Smooth muscle cell (in vitro differentiated cells): Measurements from ENCODE around the gene CEP85L. TPM values are rescaled to one million over a fixed set of nuclear protein-coding genes. Genes with fewer than 3 reads are reported as not detected.

Experiments
- DNase-seq: peaks from one replicate; lab custom pipeline; 2025; ENCODE audit not compliant: unreplicated experiment; lab: John Stamatoyannopoulos, UW
- H2AFZ ChIP-seq: fragments of 200-600 bp; sonication (generic); 2 replicates; pipeline ENCODE4 v1.6.0; 2016; ENCODE audit warnings: antibody characterized with exemption, low read depth, mild to moderate bottlenecking
- H3F3A ChIP-seq: fragments of 200-600 bp; sonication (generic); 2 replicates; pipeline ENCODE4 v1.6.0; 2017; ENCODE audit warnings: antibody characterized with exemption, low read depth
- H3K27ac ChIP-seq: fragments of 200-600 bp; sonication (generic); 2 replicates; pipeline ENCODE4 v1.5.1; 2016; ENCODE audit warnings: low read depth, mild to moderate bottlenecking
- H3K27me3 ChIP-seq: fragments of 200-600 bp; sonication (generic); 2 replicates; pipeline ENCODE4 v1.6.1; 2016; ENCODE audit warnings: low read depth, mild to moderate bottlenecking
- H3K36me3 ChIP-seq: fragments of 200-600 bp; sonication (generic); 2 replicates; pipeline ENCODE4 v1.5.1; 2016; ENCODE audit warnings: low read depth
- H3K4me1 ChIP-seq: fragments of 200-600 bp; sonication (generic); 2 replicates; pipeline ENCODE4 v1.5.1; 2016; ENCODE audit warnings: low read depth
- H3K4me2 ChIP-seq: fragments of 200-600 bp; sonication (generic); 2 replicates; pipeline ENCODE4 v1.6.0; 2016; ENCODE audit warnings: mild to moderate bottlenecking
- H3K4me3 ChIP-seq: fragments of 200-600 bp; sonication (generic); 2 replicates; pipeline ENCODE4 v1.5.1; 2016; ENCODE audit warnings: mild to moderate bottlenecking
- H3K79me2 ChIP-seq: fragments of 200-600 bp; sonication (generic); 2 replicates; pipeline ENCODE4 v1.6.0; 2016; ENCODE audit warnings: low read depth, mild to moderate bottlenecking
- H3K9ac ChIP-seq: fragments of 200-600 bp; sonication (generic); 2 replicates; pipeline ENCODE4 v1.6.0; 2016; ENCODE audit warnings: low read depth
- H3K9me3 ChIP-seq: fragments of 200-600 bp; sonication (generic); replicated peaks from 2 replicates; pipeline ENCODE4 v1.5.1; 2016; ENCODE audit warnings: low read depth
- H4K20me1 ChIP-seq: fragments of 200-600 bp; sonication (generic); 2 replicates; pipeline ENCODE4 v1.6.0; 2016; ENCODE audit warnings: low read depth
- WGBS: methylation state at CpG from one replicate; pipeline ENCODE4 v1.1.7; 2016; ENCODE audit warnings: low lambda C conversion rate; 5-methylcytosine and 5-hydroxymethylcytosine counted together
- polyA plus RNA-seq: library from polyadenylated mRNA; unstranded; fragments of >200 nt; fragmentation: Nextera tagmentation; extraction: Ambion mirVana; gene quantifications from 2 replicates; pipeline ENCODE4 v1.2.1, GENCODE V29; 2016
- total RNA-seq: library from RNA; depleted of rRNA; stranded (reverse); fragments of >200 nt; gene quantifications from 2 replicates; pipeline ENCODE4 v1.2.3, GENCODE V29; 2014
- TF ChIP-seq, protein P1 (sequence below): fragments of 200-600 bp; sonication (generic); IDR thresholded peaks from 2 replicates; pipeline ENCODE4 v1.5.1; 2017; ENCODE audit warnings: borderline replicate concordance, mild to moderate bottlenecking, antibody characterized with exemption; ENCODE audit not compliant: insufficient read depth, poor library complexity, severe bottlenecking

Gene CEP85L
- total and polyA plus RNA-seq, 2 experiments from 2014 or later = 36.5 to 65.6 TPM

GRCh38 chr6:118596774-118597320 is 54.5 kb downstream of the CEP85L start:
- no peaks in the 10 kb centered on the region for H3F3A ChIP-seq
- H3K4me1 ChIP-seq = no peaks in the 10 kb centered on the region
- 92% methylated on average over 5 of the region's 5 CpGs for WGBS
- TF ChIP-seq, protein P1, sequence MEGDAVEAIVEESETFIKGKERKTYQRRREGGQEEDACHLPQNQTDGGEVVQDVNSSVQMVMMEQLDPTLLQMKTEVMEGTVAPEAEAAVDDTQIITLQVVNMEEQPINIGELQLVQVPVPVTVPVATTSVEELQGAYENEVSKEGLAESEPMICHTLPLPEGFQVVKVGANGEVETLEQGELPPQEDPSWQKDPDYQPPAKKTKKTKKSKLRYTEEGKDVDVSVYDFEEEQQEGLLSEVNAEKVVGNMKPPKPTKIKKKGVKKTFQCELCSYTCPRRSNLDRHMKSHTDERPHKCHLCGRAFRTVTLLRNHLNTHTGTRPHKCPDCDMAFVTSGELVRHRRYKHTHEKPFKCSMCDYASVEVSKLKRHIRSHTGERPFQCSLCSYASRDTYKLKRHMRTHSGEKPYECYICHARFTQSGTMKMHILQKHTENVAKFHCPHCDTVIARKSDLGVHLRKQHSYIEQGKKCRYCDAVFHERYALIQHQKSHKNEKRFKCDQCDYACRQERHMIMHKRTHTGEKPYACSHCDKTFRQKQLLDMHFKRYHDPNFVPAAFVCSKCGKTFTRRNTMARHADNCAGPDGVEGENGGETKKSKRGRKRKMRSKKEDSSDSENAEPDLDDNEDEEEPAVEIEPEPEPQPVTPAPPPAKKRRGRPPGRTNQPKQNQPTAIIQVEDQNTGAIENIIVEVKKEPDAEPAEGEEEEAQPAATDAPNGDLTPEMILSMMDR = no peak
- no peaks in the 10 kb centered on the region for H3K9me3 ChIP-seq
- peaks cover 67% of the 10 kb centered on the region for H3K79me2 ChIP-seq
- no peak overlapping the region for H3K27ac ChIP-seq
- H3K4me3 ChIP-seq = no peak overlapping the region
- H3K27me3 ChIP-seq = no peaks in the 10 kb centered on the region
- H3K9ac ChIP-seq = no peak overlapping the region
- no peaks in the 10 kb centered on the region for H3K36me3 ChIP-seq
- no peak overlapping the region for H2AFZ ChIP-seq
- no peak for DNase-seq
- peaks cover 55% of the 10 kb centered on the region for H4K20me1 ChIP-seq
- no peak overlapping the region for H3K4me2 ChIP-seq

- Histone ChIP-seq H3F3A (no peaks in the 10 kb centered on the region), H3K9me3 (no peaks in the 10 kb centered on the region), H4K20me1 (peaks cover 74% of the 10 kb centered on the region), H3K79me2 (peaks cover 68% of the 10 kb centered on the region), H3K9ac (no peak overlapping the region), H3K27me3 (no peaks in the 10 kb centered on the region), H3K27ac (no peak overlapping the region), H3K4me3 (no peak overlapping the region), H3K36me3 (no peaks in the 10 kb centered on the region), H3K4me2 (no peak overlapping the region), H3K4me1 (no peaks in the 10 kb centered on the region), H2AFZ (no peak overlapping the region)
- 92% methylated on average over 1 of the region's 1 CpG for WGBS
- TF ChIP-seq, protein P1 = no peak
- no peak for DNase-seq
Observed at GRCh38 chr6:118594877-118595276, 56.5 kb downstream of the CEP85L start.

- WGBS = 93% methylated on average over 3 of the region's 3 CpGs
- H3K9ac ChIP-seq = no peak overlapping the region
- peaks cover 84% of the 10 kb centered on the region for H4K20me1 ChIP-seq
- H3K36me3 ChIP-seq = no peaks in the 10 kb centered on the region
- H3K27ac ChIP-seq = no peak overlapping the region
- no peaks in the 10 kb centered on the region for H3K9me3 ChIP-seq
- no peaks in the 10 kb centered on the region for H3F3A ChIP-seq
- no peak for DNase-seq
- H3K79me2 ChIP-seq = peaks cover 60% of the 10 kb centered on the region
- TF ChIP-seq, protein P1 = no peak
- H2AFZ ChIP-seq = no peak overlapping the region
- H3K4me1 ChIP-seq = no peaks in the 10 kb centered on the region
- no peak overlapping the region for H3K4me3 ChIP-seq
- no peaks in the 10 kb centered on the region for H3K27me3 ChIP-seq
- no peak overlapping the region for H3K4me2 ChIP-seq
Observed at GRCh38 chr6:118591897-118592296, 59.5 kb downstream of the CEP85L start.
